Tongue (tissue), 2 donors: Measurements from ENCODE around the gene LHPP. TPM values are rescaled to one million over a fixed set of nuclear protein-coding genes. Genes with fewer than 3 reads are reported as not detected.

Experiments used
- DNase-seq: peaks from one replicate; pipeline ENCODE4 v3.0.0-alpha.2; 2015
- total RNA-seq: library from RNA; depleted of rRNA; stranded (reverse); fragments of >200 nt; gene quantifications from one replicate; pipeline ENCODE4 v1.2.3, GENCODE V29; 2014

Gene LHPP
- total RNA-seq, 1 donor from 2014 or later, result 12.1 TPM

- no peak for DNase-seq
Observed at GRCh38 chr10:124625831-124626238, 164.2 kb downstream of the LHPP start.

- DNase-seq, result peak; percentile 72
Observed at GRCh38 chr10:124626759-124627380, 165.2 kb downstream of the LHPP start.

GRCh38 chr10:124627866-124628675 is 166.4 kb downstream of the LHPP start:
- peak; percentile 60 for DNase-seq

- no peak for DNase-seq
Observed at GRCh38 chr10:124628676-124629021, 167.0 kb downstream of the LHPP start.

- DNase-seq, result no peak
Observed at GRCh38 chr10:124629415-124629814, 167.8 kb downstream of the LHPP start.

- DNase-seq, result no peak
Observed at GRCh38 chr10:124629842-124630241, 168.2 kb downstream of the LHPP start.

GRCh38 chr10:124630551-124630950 is 168.9 kb downstream of the LHPP start:
- no peak for DNase-seq

GRCh38 chr10:124632064-124632531 is 170.5 kb downstream of the LHPP start:
- peak; percentile 30 for DNase-seq

GRCh38 chr10:124632566-124632965 is 170.9 kb downstream of the LHPP start:
- no peak for DNase-seq

- DNase-seq, result no peak
Observed at GRCh38 chr10:124636271-124636995, 174.8 kb downstream of the LHPP start.

- DNase-seq, result no peak
Observed at GRCh38 chr10:124637091-124637700, 175.6 kb downstream of the LHPP start.

GRCh38 chr10:124637746-124638145 is 176.1 kb downstream of the LHPP start:
- no peak for DNase-seq

GRCh38 chr10:124639206-124639605 is 177.6 kb downstream of the LHPP start:
- DNase-seq, result no peak

GRCh38 chr10:124639646-124640045 is 178.0 kb downstream of the LHPP start:
- DNase-seq, result no peak

GRCh38 chr10:124640056-124640455 is 178.4 kb downstream of the LHPP start:
- no peak for DNase-seq

- peak; percentile 35 for DNase-seq
Observed at GRCh38 chr10:124640538-124641231, 179.1 kb downstream of the LHPP start.

- DNase-seq, result peak; percentile 75
Observed at GRCh38 chr10:124641282-124642087, 179.9 kb downstream of the LHPP start.

- DNase-seq, result peak; percentile 45
Observed at GRCh38 chr10:124642088-124642710, 180.6 kb downstream of the LHPP start.

GRCh38 chr10:124643330-124644009 is 181.8 kb downstream of the LHPP start:
- no peak for DNase-seq

GRCh38 chr10:124644236-124644635 is 182.6 kb downstream of the LHPP start:
- no peak for DNase-seq
